Panc1 (cell line): Measurements from ENCODE around the gene NR6A1. TPM values are rescaled to one million over a fixed set of nuclear protein-coding genes. Genes with fewer than 3 reads are reported as not detected.

Source experiments
- ATAC-seq: fragments of 200-7000 bp; cut with Tn5 transposase; 2 replicates; pipeline ENCODE4 v1.9.1; 2020; ENCODE audit warnings: mild to moderate bottlenecking, moderate library complexity
- BruUV-seq: library from RNA; stranded (reverse); fragments of 400-500 nt; replicated peaks from 2 replicates; lab custom pipeline; 2021; lab: Mats Ljungman, UMichigan
- CTCF ChIA-PET: fragments of 300-600 bp; sonication (Branson Sonifier 250); formaldehyde crosslinking; loops from one replicate; lab custom pipeline; 2022; ENCODE audit warnings: antibody characterized with exemption; lab: Charles Lee
- POLR2A ChIA-PET: fragments of 300-600 bp; sonication (Branson Sonifier 250); formaldehyde crosslinking; loops from one replicate; lab custom pipeline; 2022; ENCODE audit warnings: antibody characterized with exemption; lab: Charles Lee
- DNase-seq: peaks from one replicate; pipeline ENCODE4 v3.0.0-alpha.2; 2010; ENCODE audit warnings: low read depth, low spot score
- H3K27ac ChIP-seq: 2 replicates; pipeline ENCODE4 v1.5.1; 2011; ENCODE audit warnings: mild to moderate bottlenecking, low read length, inconsistent platforms
- H3K27me3 ChIP-seq: fragments of 200-500 bp; sonication (Bioruptor generic); 2 replicates; pipeline ENCODE4 v1.6.0; 2014; ENCODE audit warnings: low read length, inconsistent platforms; ENCODE audit not compliant: control insufficient read depth, insufficient read depth
- H3K36me3 ChIP-seq: fragments of 200-500 bp; sonication (Bioruptor generic); 2 replicates; pipeline ENCODE4 v1.5.1; 2014; ENCODE audit warnings: inconsistent platforms, mild to moderate bottlenecking, low read length, moderate library complexity; ENCODE audit not compliant: control insufficient read depth, insufficient read depth
- H3K4me1 ChIP-seq: 2 replicates; pipeline ENCODE4 v1.5.1; 2011; ENCODE audit warnings: inconsistent platforms, mild to moderate bottlenecking, low read length, moderate library complexity; ENCODE audit not compliant: control insufficient read depth, insufficient read depth
- H3K4me3 ChIP-seq, 2 experiments: 2 replicates each; pipeline ENCODE4 v1.5.1; 2011 to 2012; ENCODE audit warnings: low read depth in 2 of 2, low read length in 2 of 2, mild to moderate bottlenecking in 2 of 2, inconsistent platforms in 1 of 2, moderate library complexity in 1 of 2
- H3K9me3 ChIP-seq: fragments of 200-500 bp; sonication (Bioruptor generic); 2 replicates; pipeline ENCODE4 v1.5.1; 2014; ENCODE audit warnings: low read depth, mild to moderate bottlenecking, inconsistent platforms, low read length, moderate library complexity; ENCODE audit not compliant: control insufficient read depth, insufficient read depth
- POLR2AphosphoS5 ChIP-seq: IDR thresholded peaks from 2 replicates; pipeline ENCODE4 v1.6.1; 2012; ENCODE audit warnings: mild to moderate bottlenecking, low read depth, low read length, moderate library complexity
- SIN3A ChIP-seq: IDR thresholded peaks from 2 replicates; pipeline ENCODE4 v1.6.1; 2012; ENCODE audit warnings: low read depth, mild to moderate bottlenecking, low read length, moderate library complexity, borderline replicate concordance; ENCODE audit not compliant: insufficient read depth
- TCF7L2 ChIP-seq: IDR thresholded peaks from 2 replicates; pipeline ENCODE4 v1.6.1; 2011; ENCODE audit warnings: mild to moderate bottlenecking, low read depth, low read length, inconsistent platforms
- in situ Hi-C: cut with HindIII; loops from 2 replicates; pipeline ENCODE4 v1.10.0; 2016; ENCODE audit warnings: low sequenced_read_pairs, low pct_unique_long_range_greater_than_20kb
- intact Hi-C: fragments of 100-400 bp; cut with micrococcal nuclease; formaldehyde crosslinking; loops from one replicate; pipeline ENCODE4 v1.10.0; 2022; ENCODE audit not compliant: unreplicated experiment
- total RNA-seq: library from RNA; stranded (reverse); gene quantifications from one replicate; pipeline ENCODE4 v1.2.1, GENCODE V29; 2021; ENCODE audit not compliant: unreplicated experiment
- TF ChIP-seq, protein P1 (sequence below): fragments of 450-650 bp; IDR thresholded peaks from 2 replicates; pipeline ENCODE4 v1.5.1; 2017; ENCODE audit warnings: mild to moderate bottlenecking
- TF ChIP-seq, protein P2 (sequence below), 2 experiments: IDR thresholded peaks; 2 replicates each; pipeline ENCODE4 v1.6.1; 2011 to 2012; ENCODE audit warnings: low read depth in 2 of 2, control low read depth in 1 of 2, low read length in 1 of 2, mild to moderate bottlenecking in 1 of 2, moderate library complexity in 1 of 2; ENCODE audit not compliant: insufficient read depth in 1 of 2

Gene NR6A1
- total RNA-seq, 1 experiment from 2014 or later = 7.6 TPM

DNA sequence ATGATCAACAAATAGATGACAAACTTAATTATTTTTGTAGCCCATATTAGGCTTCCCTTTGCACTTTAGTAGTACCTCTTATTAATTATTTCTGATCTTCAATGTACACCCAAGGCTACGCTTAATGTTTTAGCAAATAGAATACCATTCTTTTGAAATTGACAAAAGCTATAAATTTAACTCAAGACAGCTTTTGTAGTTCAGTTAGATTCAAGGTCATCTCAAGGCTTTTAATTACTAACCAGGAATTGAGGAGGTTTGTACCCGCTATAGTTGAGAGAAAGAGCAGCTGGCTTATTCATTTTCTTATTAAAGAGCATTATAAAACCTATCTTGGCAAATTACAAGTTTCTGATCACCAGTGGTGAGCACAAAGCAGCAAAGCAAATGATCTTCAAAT, 15.1 kb downstream of the NR6A1 start:
- DNase-seq = no peak
- intact Hi-C loops (no loop called here), in situ Hi-C loops (no loop called here)
- POLR2A ChIA-PET = no interaction called here
- H3K27me3 ChIP-seq = no peaks in the 10 kb centered on the region
- peaks cover 63% of the 10 kb centered on the region for H3K4me1 ChIP-seq
- no peaks in the 10 kb centered on the region for H3K9me3 ChIP-seq
- TF ChIP-seq, protein P1, sequence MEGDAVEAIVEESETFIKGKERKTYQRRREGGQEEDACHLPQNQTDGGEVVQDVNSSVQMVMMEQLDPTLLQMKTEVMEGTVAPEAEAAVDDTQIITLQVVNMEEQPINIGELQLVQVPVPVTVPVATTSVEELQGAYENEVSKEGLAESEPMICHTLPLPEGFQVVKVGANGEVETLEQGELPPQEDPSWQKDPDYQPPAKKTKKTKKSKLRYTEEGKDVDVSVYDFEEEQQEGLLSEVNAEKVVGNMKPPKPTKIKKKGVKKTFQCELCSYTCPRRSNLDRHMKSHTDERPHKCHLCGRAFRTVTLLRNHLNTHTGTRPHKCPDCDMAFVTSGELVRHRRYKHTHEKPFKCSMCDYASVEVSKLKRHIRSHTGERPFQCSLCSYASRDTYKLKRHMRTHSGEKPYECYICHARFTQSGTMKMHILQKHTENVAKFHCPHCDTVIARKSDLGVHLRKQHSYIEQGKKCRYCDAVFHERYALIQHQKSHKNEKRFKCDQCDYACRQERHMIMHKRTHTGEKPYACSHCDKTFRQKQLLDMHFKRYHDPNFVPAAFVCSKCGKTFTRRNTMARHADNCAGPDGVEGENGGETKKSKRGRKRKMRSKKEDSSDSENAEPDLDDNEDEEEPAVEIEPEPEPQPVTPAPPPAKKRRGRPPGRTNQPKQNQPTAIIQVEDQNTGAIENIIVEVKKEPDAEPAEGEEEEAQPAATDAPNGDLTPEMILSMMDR = no peak
- TF ChIP-seq POLR2AphosphoS5 = no peak
- TF ChIP-seq TCF7L2 = no peak
- no peak for TF ChIP-seq SIN3A
- TF ChIP-seq, protein P2, sequence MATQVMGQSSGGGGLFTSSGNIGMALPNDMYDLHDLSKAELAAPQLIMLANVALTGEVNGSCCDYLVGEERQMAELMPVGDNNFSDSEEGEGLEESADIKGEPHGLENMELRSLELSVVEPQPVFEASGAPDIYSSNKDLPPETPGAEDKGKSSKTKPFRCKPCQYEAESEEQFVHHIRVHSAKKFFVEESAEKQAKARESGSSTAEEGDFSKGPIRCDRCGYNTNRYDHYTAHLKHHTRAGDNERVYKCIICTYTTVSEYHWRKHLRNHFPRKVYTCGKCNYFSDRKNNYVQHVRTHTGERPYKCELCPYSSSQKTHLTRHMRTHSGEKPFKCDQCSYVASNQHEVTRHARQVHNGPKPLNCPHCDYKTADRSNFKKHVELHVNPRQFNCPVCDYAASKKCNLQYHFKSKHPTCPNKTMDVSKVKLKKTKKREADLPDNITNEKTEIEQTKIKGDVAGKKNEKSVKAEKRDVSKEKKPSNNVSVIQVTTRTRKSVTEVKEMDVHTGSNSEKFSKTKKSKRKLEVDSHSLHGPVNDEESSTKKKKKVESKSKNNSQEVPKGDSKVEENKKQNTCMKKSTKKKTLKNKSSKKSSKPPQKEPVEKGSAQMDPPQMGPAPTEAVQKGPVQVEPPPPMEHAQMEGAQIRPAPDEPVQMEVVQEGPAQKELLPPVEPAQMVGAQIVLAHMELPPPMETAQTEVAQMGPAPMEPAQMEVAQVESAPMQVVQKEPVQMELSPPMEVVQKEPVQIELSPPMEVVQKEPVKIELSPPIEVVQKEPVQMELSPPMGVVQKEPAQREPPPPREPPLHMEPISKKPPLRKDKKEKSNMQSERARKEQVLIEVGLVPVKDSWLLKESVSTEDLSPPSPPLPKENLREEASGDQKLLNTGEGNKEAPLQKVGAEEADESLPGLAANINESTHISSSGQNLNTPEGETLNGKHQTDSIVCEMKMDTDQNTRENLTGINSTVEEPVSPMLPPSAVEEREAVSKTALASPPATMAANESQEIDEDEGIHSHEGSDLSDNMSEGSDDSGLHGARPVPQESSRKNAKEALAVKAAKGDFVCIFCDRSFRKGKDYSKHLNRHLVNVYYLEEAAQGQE (IDR thresholded peaks at IDR 0.05; ENCODE audit: insufficient read depth in 1 of 2, low read depth in 2 of 2, low read length in 1 of 2) = no peak
- CTCF ChIA-PET = interaction anchor here (0.6 kb wide), 1 partner anchor 219 kb away, joined by 3 read pairs; no protein-coding TSS in a partner anchor
- H3K27ac ChIP-seq = no peak overlapping the region
- no peak overlapping the region for H3K4me3 ChIP-seq
- no TSS peak for BruUV-seq
- no peak for ATAC-seq
- H3K36me3 ChIP-seq = no peaks in the 10 kb centered on the region

DNA sequence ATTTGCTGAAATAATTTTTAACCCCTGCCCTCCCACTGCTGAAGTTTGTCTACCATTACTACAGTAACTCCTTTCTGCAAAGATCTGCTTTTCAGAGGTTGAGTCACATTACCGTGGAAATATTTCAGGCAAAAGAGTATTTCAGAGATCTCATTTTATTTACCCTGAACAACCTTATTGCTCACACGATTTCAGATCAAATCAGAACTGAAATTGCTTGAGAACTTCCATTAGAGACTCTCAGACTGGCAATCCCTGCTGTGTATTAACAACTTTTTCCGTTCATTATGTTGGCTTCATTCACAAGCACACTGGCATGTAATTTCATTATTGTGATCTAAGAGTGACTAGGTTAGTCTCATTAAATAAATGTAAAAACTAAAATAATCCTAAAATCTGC, 16.1 kb downstream of the NR6A1 start:
- Histone ChIP-seq H3K27ac (no peak overlapping the region), H3K27me3 (no peaks in the 10 kb centered on the region), H3K36me3 (no peaks in the 10 kb centered on the region), H3K4me1 (peaks cover 68% of the 10 kb centered on the region), H3K9me3 (no peaks in the 10 kb centered on the region), H3K4me3 (no peak overlapping the region)
- ChIA-PET POLR2A (interaction anchor here (0.6 kb wide), 1 partner anchor 133 kb away, joined by 5 read pairs; no protein-coding TSS in a partner anchor), CTCF (no interaction called here)
- in situ Hi-C loops = no loop called here
- no peak for ATAC-seq
- DNase-seq = no peak
- TF ChIP-seq, protein P2 (IDR thresholded peaks at IDR 0.05; ENCODE audit: insufficient read depth in 1 of 2, low read depth in 2 of 2, low read length in 1 of 2) = no peak
- TF ChIP-seq, protein P1 = no peak
- TF ChIP-seq SIN3A (no peak), TCF7L2 (no peak), POLR2AphosphoS5 (no peak)
- no TSS peak for BruUV-seq
- intact Hi-C loops = no loop called here
